HepG2 (cell line): Measurements from ENCODE around the gene SYT7. TPM values are rescaled to one million over a fixed set of nuclear protein-coding genes. Genes with fewer than 3 reads are reported as not detected.

Experiments
- ATAC-seq: fragments of 200-7000 bp; cut with Tn5 transposase; 3 replicates; pipeline ENCODE4 v1.9.1; 2020; ENCODE audit warnings: mild to moderate bottlenecking, moderate library complexity
- BruUV-seq: library from RNA; stranded (reverse); fragments of 400-500 nt; replicated peaks from 2 replicates; lab custom pipeline; 2021; lab: Mats Ljungman, UMichigan
- CTCF ChIA-PET: fragments of 300-600 bp; formaldehyde crosslinking; extraction: SDS; loops from one replicate; lab custom pipeline; 2021; ENCODE audit warnings: low total read pairs, inconsistent platforms, low intra/inter-chr PET ratio; lab: Yijun Ruan, JAX
- POLR2A ChIA-PET: fragments of 350-600 bp; sonication (Branson Sonifier 250); formaldehyde crosslinking; loops from one replicate; lab custom pipeline; 2020; ENCODE audit warnings: antibody characterized with exemption, inconsistent platforms; lab: Yijun Ruan, JAX
- DNase-seq: peaks from one replicate; pipeline ENCODE4 v3.0.0-alpha.2; 2015; ENCODE audit warnings: low spot score
- FAIRE-seq: peaks from 3 replicates; lab custom pipeline; 2011; peaks lifted over from hg19 to GRCh38; lab: Jason Lieb, UNC
- H2AFZ ChIP-seq: one replicate; pipeline ENCODE4 v1.6.1; 2011; ENCODE audit warnings: low read length, inconsistent platforms
- H3K27ac ChIP-seq: fragments of 300-600 bp; 3 replicates; pipeline ENCODE4 v1.8.0; 2011; ENCODE audit warnings: mixed run types, mild to moderate bottlenecking, mixed read lengths, low read length, inconsistent platforms; ENCODE audit not compliant: insufficient read depth; ENCODE audit errors: extremely low read length
- H3K27me3 ChIP-seq, 2 experiments: fragments of 200-600 bp in 1 of 2; 2 replicates in 1 of 2; 3 replicates in 1 of 2; pipeline versions ENCODE4 v1.6.0 to v1.8.0; 2011; ENCODE audit warnings: low read length in 2 of 2, mild to moderate bottlenecking in 2 of 2, moderate library complexity in 2 of 2, inconsistent platforms in 1 of 2; ENCODE audit not compliant: insufficient read depth in 2 of 2, control insufficient read depth in 1 of 2
- H3K36me3 ChIP-seq, 2 experiments: fragments of 200-600 bp in 1 of 2; replicated peaks in 1 of 2; 2 replicates in 1 of 2; 3 replicates in 1 of 2; pipeline versions ENCODE4 v1.5.1 to v1.8.0; 2011; ENCODE audit warnings: low read length in 2 of 2, inconsistent platforms in 1 of 2; ENCODE audit not compliant: insufficient read depth in 2 of 2, control insufficient read depth in 1 of 2
- H3K4me1 ChIP-seq: 2 replicates; pipeline ENCODE4 v1.5.1; 2012; ENCODE audit warnings: low read length, inconsistent platforms; ENCODE audit not compliant: insufficient read depth
- H3K4me2 ChIP-seq: 2 replicates; pipeline ENCODE4 v1.6.0; 2011; ENCODE audit warnings: low read depth, low read length, inconsistent platforms
- H3K4me3 ChIP-seq, 3 experiments: fragments of 200-600 bp in 1 of 3; sonication (generic), shearing (Covaris generic) in 1 of 3; replicated peaks in 1 of 3; 2 replicates each; pipeline ENCODE4 v1.5.1; 2011 to 2016; ENCODE audit warnings: low read length in 3 of 3, inconsistent platforms in 2 of 3, low read depth in 2 of 3, mild to moderate bottlenecking in 2 of 3, control low read depth in 1 of 3, mixed read lengths in 1 of 3; ENCODE audit not compliant: insufficient read depth in 1 of 3
- H3K79me2 ChIP-seq: one replicate; pipeline ENCODE4 v1.6.1; 2011; ENCODE audit warnings: low read length, inconsistent platforms; ENCODE audit not compliant: insufficient read depth
- H3K9ac ChIP-seq: 2 replicates; pipeline ENCODE4 v1.6.0; 2011; ENCODE audit warnings: mild to moderate bottlenecking, low read depth, low read length, inconsistent platforms; ENCODE audit not compliant: insufficient read depth
- H3K9me3 ChIP-seq: 2 replicates; pipeline ENCODE4 v1.5.1; 2012; ENCODE audit warnings: mild to moderate bottlenecking, low read length
- H4K20me1 ChIP-seq: 2 replicates; pipeline ENCODE4 v1.6.0; 2011; ENCODE audit warnings: inconsistent platforms, mild to moderate bottlenecking, low read length, moderate library complexity; ENCODE audit not compliant: insufficient read depth
- HOXA3 ChIP-seq: sonication (generic); formaldehyde crosslinking; IDR thresholded peaks from 2 replicates; pipeline ENCODE4 v1.5.0; 2020; ENCODE audit warnings: missing genetic modification reagents
- RAD21 ChIP-seq: fragments of 450-650 bp; formaldehyde crosslinking; IDR thresholded peaks from 2 replicates; pipeline ENCODE4 v1.5.0; 2020; ENCODE audit warnings: mild to moderate bottlenecking
- RXRB ChIP-seq: IDR thresholded peaks from 2 replicates; pipeline ENCODE4 v1.6.1; 2016; ENCODE audit warnings: borderline replicate concordance, missing genetic modification reagents, missing compliant biosample characterization
- YEATS4 ChIP-seq: sonication (generic); formaldehyde crosslinking; IDR thresholded peaks from 2 replicates; pipeline ENCODE4 v1.4.0; 2020; ENCODE audit warnings: missing genetic modification reagents, borderline replicate concordance
- ZNF484 ChIP-seq: sonication (generic); formaldehyde crosslinking; IDR thresholded peaks from 2 replicates; pipeline ENCODE4 v1.5.1; 2020; ENCODE audit warnings: mild to moderate bottlenecking, low read depth, missing genetic modification reagents, borderline replicate concordance
- ZNF549 ChIP-seq: sonication (generic); formaldehyde crosslinking; IDR thresholded peaks from 2 replicates; pipeline ENCODE4 v1.5.0; 2020; ENCODE audit warnings: missing genetic modification reagents
- ZNF773 ChIP-seq: sonication (generic); formaldehyde crosslinking; IDR thresholded peaks from 2 replicates; pipeline ENCODE4 v1.4.0; 2020; ENCODE audit warnings: missing genetic modification reagents, borderline replicate concordance
- WGBS: methylation state at CpG from one replicate; pipeline ENCODE4 v1.1.6; 2017; ENCODE audit warnings: low lambda C conversion rate; 5-methylcytosine and 5-hydroxymethylcytosine counted together
- in situ Hi-C: cut with HindIII; loops from 2 replicates; pipeline ENCODE4 v1.10.0; 2017; ENCODE audit warnings: low pct_unique_long_range_greater_than_20kb; ENCODE audit not compliant: extremely low pct_ligation_motif_present
- intact Hi-C: fragments of 100-400 bp; cut with micrococcal nuclease; formaldehyde crosslinking; loops from one replicate; pipeline ENCODE4 v1.10.0; 2022; ENCODE audit not compliant: unreplicated experiment
- polyA plus RNA-seq, 8 experiments: library from polyadenylated mRNA; depleted of rRNA in 3 of 8; stranded (reverse) in 7 of 8; unstranded in 1 of 8; fragments of >200 nt; fragmentation: Illumina TruSeq in 4 of 8; extraction: Trizol in 4 of 8; gene quantifications; 2 replicates each; pipeline versions ENCODE4 v1.2.1 to v1.2.3, GENCODE V29; 2011 to 2016; ENCODE audit warnings: low read depth in 4 of 8, missing spikeins in 1 of 8, mixed read lengths in 1 of 8; ENCODE audit not compliant: insufficient read depth in 1 of 8
- total RNA-seq, 5 experiments: library from RNA; depleted of rRNA; stranded (reverse); fragments of >200 nt; fragmentation: Illumina TruSeq; extraction: Trizol; gene quantifications; 2 replicates each; pipeline ENCODE4 v1.2.3, GENCODE V29; 2016; ENCODE audit warnings: low read depth in 1 of 5
- TF ChIP-seq, protein P1 (sequence below): IDR thresholded peaks from 2 replicates; pipeline ENCODE4 v1.6.1; 2016
- TF ChIP-seq, protein P2 (sequence below): sonication (generic); formaldehyde crosslinking; IDR thresholded peaks from 2 replicates; pipeline ENCODE4 v1.4.0; 2020; ENCODE audit warnings: missing genetic modification reagents
- TF ChIP-seq, protein P3 (sequence below): sonication (generic); formaldehyde crosslinking; IDR thresholded peaks from 2 replicates; pipeline ENCODE4 v1.5.0; 2020; ENCODE audit warnings: mild to moderate bottlenecking, missing genetic modification reagents, moderate library complexity

The SYT7 gene
- total and polyA plus RNA-seq, 2 of the 13 experiments (the other 11 are each of a cell fraction or from before 2014, with no cell fraction given), result 1.4 to 4.4 TPM

DNA sequence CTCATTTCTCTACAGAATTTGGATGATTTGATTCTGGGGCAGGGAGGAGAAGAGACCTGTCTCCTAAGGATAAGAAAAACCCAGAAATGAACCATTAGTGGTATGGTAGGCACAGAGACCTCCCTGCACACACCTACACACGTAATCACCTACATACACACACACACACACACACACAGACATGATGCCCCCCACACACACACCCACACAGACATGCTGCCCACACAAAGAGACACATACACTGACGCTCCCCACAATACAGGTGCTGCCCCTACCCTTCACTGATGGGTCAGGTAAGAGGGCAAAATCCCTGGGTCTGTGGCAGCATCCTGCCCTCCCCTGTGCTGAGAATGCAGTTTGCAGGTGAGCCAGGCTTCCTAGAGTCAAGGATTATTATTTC, 1.1 kb upstream of the SYT7 start:
- H4K20me1 ChIP-seq, result no peaks in the 10 kb centered on the region
- H3K27me3 ChIP-seq, result peaks cover 5 to 43% of the 10 kb centered on the region in 2 experiments; a peak in 3 of 5 replicates
- no peak overlapping the region for H3K4me2 ChIP-seq
- H3K79me2 ChIP-seq, result no peaks in the 10 kb centered on the region
- no peaks in the 10 kb centered on the region for H3K9me3 ChIP-seq
- no peak overlapping the region for H3K27ac ChIP-seq
- in situ Hi-C loops, result no loop called here
- DNase-seq (no peak), ATAC-seq (no peak), FAIRE-seq (no peak)
- H3K36me3 ChIP-seq, result no peaks in the 10 kb centered on the region
- no peak overlapping the region for H2AFZ ChIP-seq
- POLR2A ChIA-PET, result interaction anchor here (0.9 to 1.1 kb wide), 2 partner anchors 15 to 61 kb away, joined by 3 read pairs; no protein-coding TSS in a partner anchor
- CTCF ChIA-PET, result interaction anchor here (0.9 kb wide), 1 partner anchor 46 kb away, joined by 4 read pairs; no protein-coding TSS in a partner anchor
- 30% methylated on average over 2 of the region's 2 CpGs for WGBS
- no TSS peak for BruUV-seq
- H3K9ac ChIP-seq, result no peak overlapping the region
- intact Hi-C loops, result loop anchor here (2.0 kb wide), 2 partner anchors 27 to 47 kb away; no protein-coding TSS in a partner anchor
- TF ChIP-seq, protein P1, sequence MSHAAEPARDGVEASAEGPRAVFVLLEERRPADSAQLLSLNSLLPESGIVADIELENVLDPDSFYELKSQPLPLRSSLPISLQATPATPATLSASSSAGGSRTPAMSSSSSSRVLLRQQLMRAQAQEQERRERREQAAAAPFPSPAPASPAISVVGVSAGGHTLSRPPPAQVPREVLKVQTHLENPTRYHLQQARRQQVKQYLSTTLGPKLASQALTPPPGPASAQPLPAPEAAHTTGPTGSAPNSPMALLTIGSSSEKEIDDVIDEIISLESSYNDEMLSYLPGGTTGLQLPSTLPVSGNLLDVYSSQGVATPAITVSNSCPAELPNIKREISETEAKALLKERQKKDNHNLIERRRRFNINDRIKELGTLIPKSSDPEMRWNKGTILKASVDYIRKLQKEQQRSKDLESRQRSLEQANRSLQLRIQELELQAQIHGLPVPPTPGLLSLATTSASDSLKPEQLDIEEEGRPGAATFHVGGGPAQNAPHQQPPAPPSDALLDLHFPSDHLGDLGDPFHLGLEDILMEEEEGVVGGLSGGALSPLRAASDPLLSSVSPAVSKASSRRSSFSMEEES (CRISPR knock-in tag), result 0 out of 2 replicates have a peak, but pooled peaks have one; percentile 2
- no peak for TF ChIP-seq ZNF549 (CRISPR knock-in tag)
- TF ChIP-seq, all 625 proteins: peak for 1
- peaks cover 46% of the 10 kb centered on the region for H3K4me1 ChIP-seq
- H3K4me3 ChIP-seq, result no peak overlapping the region

DNA sequence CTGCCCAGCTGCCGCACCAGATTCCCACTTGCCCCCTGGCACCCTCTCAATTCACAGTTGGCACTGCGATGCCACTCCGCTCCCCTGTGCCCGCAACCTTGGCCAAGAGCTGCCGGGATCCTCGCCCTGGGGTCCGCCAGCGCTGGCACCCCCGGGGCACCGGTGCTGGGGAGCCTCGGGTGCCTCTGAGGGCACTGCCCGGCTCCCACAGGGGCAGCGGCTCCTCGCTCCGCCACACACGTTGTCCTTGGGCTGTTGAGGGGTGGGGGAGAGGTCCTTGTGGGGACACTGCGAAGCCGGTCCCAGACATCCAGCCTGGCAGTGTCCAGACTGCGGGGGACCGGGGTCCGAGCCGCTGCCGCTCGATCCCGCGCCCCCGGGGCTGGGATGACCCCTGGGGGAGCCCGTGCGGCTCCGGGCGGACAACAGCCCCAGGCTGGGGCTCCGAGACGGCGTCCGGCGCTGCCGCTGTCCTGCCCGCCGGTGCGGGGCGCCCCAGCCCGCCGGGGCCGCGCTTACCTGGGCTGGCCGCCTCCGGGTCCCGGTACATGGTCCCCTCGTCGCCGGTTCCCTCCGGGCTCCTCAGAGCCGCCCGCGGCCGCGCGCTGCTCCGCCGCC, 496 bp downstream of the SYT7 start:
- no peaks in the 10 kb centered on the region for H4K20me1 ChIP-seq
- H3K9ac ChIP-seq, result peak overlapping the region; percentile 36; the same call in 1 of the 2 replicates
- no peaks in the 10 kb centered on the region for H3K9me3 ChIP-seq
- BruUV-seq, result no TSS peak
- in situ Hi-C loops (no loop called here), intact Hi-C loops (loop anchor here (2.0 kb wide), 2 partner anchors 28 to 48 kb away; no protein-coding TSS in a partner anchor)
- POLR2A ChIA-PET, result interaction anchor here (0.7 kb wide), 1 partner anchor 68 kb away, joined by 3 read pairs; no protein-coding TSS in a partner anchor
- H3K36me3 ChIP-seq, result no peaks in the 10 kb centered on the region
- 33% methylated on average over 13 of the region's 60 CpGs for WGBS
- H3K4me2 ChIP-seq, result peak overlapping the region; percentile 76
- H3K27ac ChIP-seq, result no peak overlapping the region
- no peak for FAIRE-seq
- peaks cover 45% of the 10 kb centered on the region for H3K4me1 ChIP-seq
- peak; percentile 6; the same call in 2 of the 3 replicates for ATAC-seq
- H3K79me2 ChIP-seq, result no peaks in the 10 kb centered on the region
- no peak overlapping the region for H2AFZ ChIP-seq
- DNase-seq, result no peak
- peaks cover 5 to 37% of the 10 kb centered on the region in 2 experiments; a peak in 3 of 5 replicates for H3K27me3 ChIP-seq
- CTCF ChIA-PET, result no interaction called here
- H3K4me3 ChIP-seq, result peak overlapping the region; percentile 43 to 75 (median 52)
- TF ChIP-seq ZNF773 (CRISPR knock-in tag), result peak; percentile 54; the same call in 1 of the 2 replicates
- TF ChIP-seq YEATS4 (CRISPR knock-in tag), result peak; percentile 12; the same call in 1 of the 2 replicates
- TF ChIP-seq, protein P2, sequence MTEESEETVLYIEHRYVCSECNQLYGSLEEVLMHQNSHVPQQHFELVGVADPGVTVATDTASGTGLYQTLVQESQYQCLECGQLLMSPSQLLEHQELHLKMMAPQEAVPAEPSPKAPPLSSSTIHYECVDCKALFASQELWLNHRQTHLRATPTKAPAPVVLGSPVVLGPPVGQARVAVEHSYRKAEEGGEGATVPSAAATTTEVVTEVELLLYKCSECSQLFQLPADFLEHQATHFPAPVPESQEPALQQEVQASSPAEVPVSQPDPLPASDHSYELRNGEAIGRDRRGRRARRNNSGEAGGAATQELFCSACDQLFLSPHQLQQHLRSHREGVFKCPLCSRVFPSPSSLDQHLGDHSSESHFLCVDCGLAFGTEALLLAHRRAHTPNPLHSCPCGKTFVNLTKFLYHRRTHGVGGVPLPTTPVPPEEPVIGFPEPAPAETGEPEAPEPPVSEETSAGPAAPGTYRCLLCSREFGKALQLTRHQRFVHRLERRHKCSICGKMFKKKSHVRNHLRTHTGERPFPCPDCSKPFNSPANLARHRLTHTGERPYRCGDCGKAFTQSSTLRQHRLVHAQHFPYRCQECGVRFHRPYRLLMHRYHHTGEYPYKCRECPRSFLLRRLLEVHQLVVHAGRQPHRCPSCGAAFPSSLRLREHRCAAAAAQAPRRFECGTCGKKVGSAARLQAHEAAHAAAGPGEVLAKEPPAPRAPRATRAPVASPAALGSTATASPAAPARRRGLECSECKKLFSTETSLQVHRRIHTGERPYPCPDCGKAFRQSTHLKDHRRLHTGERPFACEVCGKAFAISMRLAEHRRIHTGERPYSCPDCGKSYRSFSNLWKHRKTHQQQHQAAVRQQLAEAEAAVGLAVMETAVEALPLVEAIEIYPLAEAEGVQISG (CRISPR knock-in tag), result 0 out of 2 replicates have a peak, but pooled peaks have one; percentile 8
- 0 out of 2 replicates have a peak, but pooled peaks have one; percentile 9 for TF ChIP-seq HOXA3 (CRISPR knock-in tag)
- no peak for TF ChIP-seq RXRB (CRISPR knock-in tag)
- TF ChIP-seq, protein P3, sequence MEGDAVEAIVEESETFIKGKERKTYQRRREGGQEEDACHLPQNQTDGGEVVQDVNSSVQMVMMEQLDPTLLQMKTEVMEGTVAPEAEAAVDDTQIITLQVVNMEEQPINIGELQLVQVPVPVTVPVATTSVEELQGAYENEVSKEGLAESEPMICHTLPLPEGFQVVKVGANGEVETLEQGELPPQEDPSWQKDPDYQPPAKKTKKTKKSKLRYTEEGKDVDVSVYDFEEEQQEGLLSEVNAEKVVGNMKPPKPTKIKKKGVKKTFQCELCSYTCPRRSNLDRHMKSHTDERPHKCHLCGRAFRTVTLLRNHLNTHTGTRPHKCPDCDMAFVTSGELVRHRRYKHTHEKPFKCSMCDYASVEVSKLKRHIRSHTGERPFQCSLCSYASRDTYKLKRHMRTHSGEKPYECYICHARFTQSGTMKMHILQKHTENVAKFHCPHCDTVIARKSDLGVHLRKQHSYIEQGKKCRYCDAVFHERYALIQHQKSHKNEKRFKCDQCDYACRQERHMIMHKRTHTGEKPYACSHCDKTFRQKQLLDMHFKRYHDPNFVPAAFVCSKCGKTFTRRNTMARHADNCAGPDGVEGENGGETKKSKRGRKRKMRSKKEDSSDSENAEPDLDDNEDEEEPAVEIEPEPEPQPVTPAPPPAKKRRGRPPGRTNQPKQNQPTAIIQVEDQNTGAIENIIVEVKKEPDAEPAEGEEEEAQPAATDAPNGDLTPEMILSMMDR, result peak; percentile 28; the same call in 1 of the 2 replicates
- peak; percentile 46; the same call in 1 of the 2 replicates for TF ChIP-seq RAD21
- no peak for TF ChIP-seq ZNF484 (CRISPR knock-in tag)
